ENCODE results near the gene MMS19.
"Not testable (repeated sequence)": the region's sequence is repeated elsewhere in the genome, so short reads cannot be mapped to it uniquely, and the experiment has no call there.

MMS19 gene

GRCh38 chr10:97425964-97426775 lies 72.1 kb downstream of the MMS19 start, which contains the start of gene PGAM1:
TSS of gene PGAM1 (plus strand) at chr10:97426191. CDS start at chr10:97426308, 117 bp downstream.
- DNase-seq (ENCODE audit: low read depth, low spot score), result peak; percentile 95

- DNase-seq (ENCODE audit: low read depth, low spot score), result not testable (repeated sequence)
These were observed 74.5 kb downstream of the MMS19 start for GRCh38 chr10:97423757-97424098.

DNA sequence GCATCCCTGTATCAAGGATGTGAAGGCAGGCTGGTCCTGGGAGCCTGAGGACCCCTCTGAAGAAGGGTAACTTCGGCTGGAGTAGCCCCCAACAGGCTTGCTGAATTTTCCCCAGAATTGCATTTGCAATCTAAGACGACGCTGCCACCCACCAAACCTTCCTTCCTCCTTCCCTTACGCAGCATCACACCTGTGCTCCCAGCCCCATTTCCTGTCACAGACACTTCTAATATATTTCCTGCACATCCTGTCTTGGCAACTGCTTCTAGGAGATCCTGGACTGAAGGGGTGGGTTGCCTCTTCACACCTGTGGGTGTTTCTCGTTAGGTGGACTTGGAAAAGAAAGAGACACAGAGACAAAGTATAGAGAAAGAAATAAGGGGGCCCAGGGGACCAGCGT lies 81.7 kb downstream of the MMS19 start:
- no peak for DNase-seq (ENCODE audit: low read depth, low spot score)

- DNase-seq (ENCODE audit: low read depth, low spot score), result no peak
These were observed 85.3 kb downstream of the MMS19 start for GRCh38 chr10:97412891-97413304.

GRCh38 chr10:97411406-97411805 lies 86.8 kb downstream of the MMS19 start:
- DNase-seq (ENCODE audit: low read depth, low spot score), result no peak

GRCh38 chr10:97408496-97408992 lies 89.7 kb downstream of the MMS19 start:
- no peak for DNase-seq (ENCODE audit: low read depth, low spot score)

Data from brain pericyte (primary cell).